IMR-90 (cell line): ENCODE data around the gene RASSF10. TPM values are rescaled to one million over a fixed set of nuclear protein-coding genes. Genes with fewer than 3 reads are reported as not detected.

ENCODE experiments used
- ATAC-seq: fragments of 200-7000 bp; cut with Tn5 transposase; 2 replicates; pipeline ENCODE4 v1.9.1; 2020; ENCODE audit warnings: low read depth, mild to moderate bottlenecking, moderate library complexity
- BruUV-seq: library from RNA; stranded (reverse); fragments of 400-500 nt; replicated peaks from 2 replicates; lab custom pipeline; 2021; lab: Mats Ljungman, UMichigan
- CTCF ChIA-PET: fragments of 300-600 bp; formaldehyde crosslinking; extraction: SDS; loops from one replicate; lab custom pipeline; 2021; ENCODE audit warnings: antibody characterized with exemption; lab: Yijun Ruan, JAX
- POLR2A ChIA-PET: fragments of 300-600 bp; sonication (Branson Sonifier 250); formaldehyde crosslinking; loops from one replicate; lab custom pipeline; 2022; ENCODE audit warnings: antibody characterized with exemption; ENCODE audit not compliant: unreplicated experiment; lab: Charles Lee
- DNase-seq: peaks from one replicate; pipeline ENCODE4 v3.0.0; 2013
- H2AFZ ChIP-seq: replicated peaks from 2 replicates; pipeline ENCODE3; 2013; ENCODE audit warnings: low read length, mild to moderate bottlenecking; ENCODE audit not compliant: poor library complexity
- H2AK5ac ChIP-seq: 2 replicates; pipeline ENCODE4 v1.6.1; 2013; ENCODE audit warnings: low read depth, low read length, inconsistent platforms
- H2AK9ac ChIP-seq: replicated peaks from 2 replicates; pipeline ENCODE3; 2013; ENCODE audit warnings: mild to moderate bottlenecking, low read depth, low read length, moderate library complexity; ENCODE audit not compliant: poor library complexity
- H2BK120ac ChIP-seq: 2 replicates; pipeline ENCODE4 v1.6.1; 2013; ENCODE audit warnings: low read depth, low read length, inconsistent platforms
- H2BK15ac ChIP-seq: 3 replicates; pipeline ENCODE4 v1.6.1; 2013; ENCODE audit warnings: low read depth, low read length, inconsistent platforms
- H2BK20ac ChIP-seq: 2 replicates; pipeline ENCODE4 v1.6.1; 2013; ENCODE audit warnings: low read depth, mild to moderate bottlenecking, inconsistent platforms, low read length, moderate library complexity
- H2BK5ac ChIP-seq: 2 replicates; pipeline ENCODE4 v1.6.1; 2013; ENCODE audit warnings: mild to moderate bottlenecking, low read depth, low read length, inconsistent platforms; ENCODE audit not compliant: poor library complexity, severe bottlenecking
- H3K14ac ChIP-seq: replicated peaks from 2 replicates; pipeline ENCODE4 v1.6.1; 2013; ENCODE audit warnings: low read depth, low read length, inconsistent platforms
- H3K18ac ChIP-seq: 2 replicates; pipeline ENCODE4 v1.6.1; 2013; ENCODE audit warnings: low read depth, low read length, control low read depth
- H3K23ac ChIP-seq: 2 replicates; pipeline ENCODE4 v1.6.1; 2013; ENCODE audit warnings: low read depth, low read length, inconsistent platforms
- H3K27ac ChIP-seq: 2 replicates; pipeline ENCODE4 v1.5.1; 2013; ENCODE audit warnings: mild to moderate bottlenecking, control low read depth, low read length; ENCODE audit not compliant: insufficient read depth
- H3K27me3 ChIP-seq: 2 replicates; pipeline ENCODE4 v1.6.1; 2013; ENCODE audit warnings: low read length; ENCODE audit not compliant: control insufficient read depth, insufficient read depth
- H3K36me3 ChIP-seq: 2 replicates; pipeline ENCODE4 v1.6.1; 2013; ENCODE audit warnings: low read length, mixed read lengths; ENCODE audit not compliant: control insufficient read depth, insufficient read depth
- H3K4ac ChIP-seq: 2 replicates; pipeline ENCODE4 v1.6.1; 2013; ENCODE audit warnings: low read depth, low read length, inconsistent platforms
- H3K4me1 ChIP-seq: 2 replicates; pipeline ENCODE4 v1.6.1; 2013; ENCODE audit warnings: low read length, mixed read lengths; ENCODE audit not compliant: control insufficient read depth, insufficient read depth
- H3K4me2 ChIP-seq: 2 replicates; pipeline ENCODE4 v1.6.1; 2013; ENCODE audit warnings: low read depth, mild to moderate bottlenecking, control low read depth, low read length, moderate library complexity
- H3K4me3 ChIP-seq: 2 replicates; pipeline ENCODE4 v1.5.1; 2013; ENCODE audit warnings: low read depth, mild to moderate bottlenecking, control low read depth, low read length, moderate library complexity; ENCODE audit not compliant: insufficient read depth
- H3K56ac ChIP-seq: 2 replicates; pipeline ENCODE4 v1.6.1; 2013; ENCODE audit warnings: low read length, inconsistent platforms; ENCODE audit not compliant: insufficient read depth; ENCODE audit errors: extremely low read depth
- H3K79me1 ChIP-seq, 2 experiments: 2 replicates each; pipeline ENCODE4 v1.6.1; 2013; ENCODE audit warnings: low read length in 2 of 2, inconsistent platforms in 1 of 2, low read depth in 1 of 2
- H3K9ac ChIP-seq: 2 replicates; pipeline ENCODE4 v1.6.1; 2013; ENCODE audit warnings: low read depth, low read length, control low read depth
- H3K9me1 ChIP-seq: 2 replicates; pipeline ENCODE4 v1.6.1; 2013; ENCODE audit warnings: low read length, inconsistent platforms; ENCODE audit not compliant: insufficient read depth
- H3K9me3 ChIP-seq: 2 replicates; pipeline ENCODE4 v1.6.1; 2013; ENCODE audit warnings: low read length; ENCODE audit not compliant: control insufficient read depth, insufficient read depth
- H4K20me1 ChIP-seq: 2 replicates; pipeline ENCODE4 v1.6.1; 2013; ENCODE audit warnings: low read length, inconsistent platforms; ENCODE audit not compliant: insufficient read depth
- H4K5ac ChIP-seq: 2 replicates; pipeline ENCODE4 v1.6.1; 2013; ENCODE audit warnings: mild to moderate bottlenecking, low read depth, low read length, control low read depth
- H4K8ac ChIP-seq, 2 experiments: 2 replicates each; pipeline ENCODE4 v1.6.1; 2013; ENCODE audit warnings: low read depth in 2 of 2, low read length in 2 of 2, control low read depth in 1 of 2, inconsistent platforms in 1 of 2
- H4K91ac ChIP-seq: 2 replicates; pipeline ENCODE4 v1.6.1; 2013; ENCODE audit warnings: low read depth, low read length, inconsistent platforms; ENCODE audit not compliant: insufficient read depth
- BHLHE40 ChIP-seq: fragments of 150-350 bp; IDR thresholded peaks from 2 replicates; pipeline ENCODE4 v1.6.1; 2016; ENCODE audit warnings: mild to moderate bottlenecking, low read depth, low read length
- CEBPB ChIP-seq: IDR thresholded peaks from 2 replicates; pipeline ENCODE4 v1.6.1; 2012; ENCODE audit warnings: low read depth, low read length, improper control_type of control experiment
- CHD1 ChIP-seq: IDR thresholded peaks from 2 replicates; pipeline ENCODE4 v1.6.1; 2012; ENCODE audit warnings: low read depth, low read length, improper control_type of control experiment
- FOS ChIP-seq: fragments of 150-350 bp; IDR thresholded peaks from 2 replicates; pipeline ENCODE4 v1.6.1; 2016; ENCODE audit warnings: low read depth, low read length
- MAFK ChIP-seq: IDR thresholded peaks from 2 replicates; pipeline ENCODE4 v1.6.1; 2012; ENCODE audit warnings: low read depth, low read length, improper control_type of control experiment
- MAZ ChIP-seq: IDR thresholded peaks from 2 replicates; pipeline ENCODE4 v1.6.1; 2012; ENCODE audit warnings: low read depth, mild to moderate bottlenecking, low read length, improper control_type of control experiment, moderate library complexity, borderline replicate concordance
- POLR2A ChIP-seq: IDR thresholded peaks from 2 replicates; pipeline ENCODE4 v1.6.1; 2012; ENCODE audit warnings: mild to moderate bottlenecking, low read depth, low read length
- RAD21 ChIP-seq: IDR thresholded peaks from 2 replicates; pipeline ENCODE4 v1.6.1; 2012; ENCODE audit warnings: low read length, improper control_type of control experiment
- RCOR1 ChIP-seq: IDR thresholded peaks from 2 replicates; pipeline ENCODE4 v1.6.1; 2012; ENCODE audit warnings: mild to moderate bottlenecking, low read length, improper control_type of control experiment; ENCODE audit not compliant: insufficient replicate concordance
- RFX5 ChIP-seq: IDR thresholded peaks from 2 replicates; pipeline ENCODE4 v1.8.0; 2012; ENCODE audit warnings: low read depth, mild to moderate bottlenecking, low read length, moderate library complexity
- WGBS, 2 experiments: methylation state at CpG; one replicate each; pipeline versions ENCODE4 v1.1.5 to v1.1.7; 2013; ENCODE audit warnings: missing lambda C conversion rate in 2 of 2; ENCODE audit not compliant: insufficient read length in 1 of 2; ENCODE audit errors: extremely low coverage in 2 of 2; 5-methylcytosine and 5-hydroxymethylcytosine counted together
- dilution Hi-C: fragments of 300-500 bp; cut with HindIII; formaldehyde crosslinking; loops from one replicate; pipeline ENCODE4 v1.14.3; 2018; ENCODE audit warnings: low sequenced_read_pairs; ENCODE audit not compliant: unreplicated experiment
- in situ Hi-C: fragments of 300-500 bp; cut with MboI; formaldehyde crosslinking; loops from 3 replicates; pipeline ENCODE4 v1.14.3; 2019; ENCODE audit warnings: low sequenced_read_pairs, inconsistent platforms, mixed read lengths
- intact Hi-C: fragments of 100-400 bp; cut with micrococcal nuclease; formaldehyde crosslinking; loops from 2 replicates; pipeline ENCODE4 v1.10.0; 2022
- polyA plus RNA-seq, 3 experiments: library from polyadenylated mRNA; depleted of rRNA; stranded (reverse); fragments of >200 nt; gene quantifications; 2 replicates each; pipeline ENCODE4 v1.2.3, GENCODE V29; 2012; ENCODE audit warnings: low replicate concordance in 1 of 3
- total RNA-seq: library from RNA; depleted of rRNA; stranded (reverse); fragments of >200 nt; gene quantifications from 2 replicates; pipeline ENCODE4 v1.2.3, GENCODE V29; 2012
- TF ChIP-seq, protein P1 (sequence below): fragments of 150-350 bp; IDR thresholded peaks from 2 replicates; pipeline ENCODE4 v1.6.1; 2016; ENCODE audit warnings: low read depth, mild to moderate bottlenecking, low read length, moderate library complexity, borderline replicate concordance
- TF ChIP-seq, protein P2 (sequence below): fragments of 150-350 bp; IDR thresholded peaks from 2 replicates; pipeline ENCODE4 v1.6.1; 2017; ENCODE audit warnings: mild to moderate bottlenecking, antibody characterized with exemption, low read length, low read depth

The RASSF10 gene
- total and polyA plus RNA-seq, 2 of the 4 experiments (the other 2 are of a cell fraction), result not detected

- Histone ChIP-seq H3K9ac (no peak overlapping the region), H3K23ac (no peak overlapping the region), H4K8ac (no peak overlapping the region), H3K36me3 (no peaks in the 10 kb centered on the region), H3K18ac (no peak overlapping the region), H3K9me1 (no peaks in the 10 kb centered on the region), H4K5ac (no peak overlapping the region), H4K91ac (no peak overlapping the region), H3K27ac (no peak overlapping the region), H2AFZ (no peak overlapping the region), H3K56ac (no peak overlapping the region), H4K20me1 (0 out of 2 replicates have a peak, but pooled peaks cover 3% of the 10 kb centered on the region), H3K4me1 (0 out of 2 replicates have a peak, but pooled peaks cover 1% of the 10 kb centered on the region), H3K14ac (no peak overlapping the region), H2AK9ac (no peak overlapping the region), H2BK5ac (no peak overlapping the region), H2BK20ac (no peak overlapping the region), H3K4ac (no peak overlapping the region), H3K9me3 (no peaks in the 10 kb centered on the region; the same call in 1 of the 2 replicates), H2BK120ac (no peak overlapping the region), H3K4me2 (no peak overlapping the region), H3K27me3 (peaks cover 79% of the 10 kb centered on the region), H2BK15ac (no peak overlapping the region), H3K79me1 (no peaks in the 10 kb centered on the region), H2AK5ac (no peak overlapping the region), H3K4me3 (no peak overlapping the region)
- ChIA-PET CTCF (no interaction called here), POLR2A (no interaction called here)
- no TSS peak for BruUV-seq
- intact Hi-C loops, result no loop called here
- dilution Hi-C loops, result no loop called here
- TF ChIP-seq, protein P1, sequence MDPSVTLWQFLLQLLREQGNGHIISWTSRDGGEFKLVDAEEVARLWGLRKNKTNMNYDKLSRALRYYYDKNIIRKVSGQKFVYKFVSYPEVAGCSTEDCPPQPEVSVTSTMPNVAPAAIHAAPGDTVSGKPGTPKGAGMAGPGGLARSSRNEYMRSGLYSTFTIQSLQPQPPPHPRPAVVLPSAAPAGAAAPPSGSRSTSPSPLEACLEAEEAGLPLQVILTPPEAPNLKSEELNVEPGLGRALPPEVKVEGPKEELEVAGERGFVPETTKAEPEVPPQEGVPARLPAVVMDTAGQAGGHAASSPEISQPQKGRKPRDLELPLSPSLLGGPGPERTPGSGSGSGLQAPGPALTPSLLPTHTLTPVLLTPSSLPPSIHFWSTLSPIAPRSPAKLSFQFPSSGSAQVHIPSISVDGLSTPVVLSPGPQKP, result no peak
- TF ChIP-seq MAZ (no peak), RAD21 (no peak), RFX5 (no peak), POLR2A (no peak), CHD1 (no peak), CEBPB (no peak), BHLHE40 (no peak), MAFK (no peak), RCOR1 (no peak), FOS (no peak)
- TF ChIP-seq, protein P2, sequence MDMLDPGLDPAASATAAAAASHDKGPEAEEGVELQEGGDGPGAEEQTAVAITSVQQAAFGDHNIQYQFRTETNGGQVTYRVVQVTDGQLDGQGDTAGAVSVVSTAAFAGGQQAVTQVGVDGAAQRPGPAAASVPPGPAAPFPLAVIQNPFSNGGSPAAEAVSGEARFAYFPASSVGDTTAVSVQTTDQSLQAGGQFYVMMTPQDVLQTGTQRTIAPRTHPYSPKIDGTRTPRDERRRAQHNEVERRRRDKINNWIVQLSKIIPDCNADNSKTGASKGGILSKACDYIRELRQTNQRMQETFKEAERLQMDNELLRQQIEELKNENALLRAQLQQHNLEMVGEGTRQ, result no peak
- in situ Hi-C loops, result no loop called here
- WGBS, 2 experiments, result 0% methylated on average over 1 of the region's 9 CpGs; no CpG with 5 or more reads in 1 of the 2 experiments
- DNase-seq (no peak), ATAC-seq (no peak)
Observed at GRCh38 chr11:13012056-13012661, 3.0 kb downstream of the RASSF10 start.
